Neural progenitor cell (in vitro differentiated cells): Measurements from ENCODE around the gene SMARCA1. TPM values are rescaled to one million over a fixed set of nuclear protein-coding genes. Genes with fewer than 3 reads are reported as not detected.
A peak's percentile ranks its signal among the peaks of the same experiment; 100 is the strongest.

ENCODE experiments used
- DNase-seq: peaks from one replicate; pipeline ENCODE4 v3.0.0-alpha.2; 2016; ENCODE audit warnings: low spot score
- H2AFZ ChIP-seq: fragments of 200-600 bp; sonication (generic); replicated peaks from 2 replicates; pipeline ENCODE4 v1.6.1; 2016; ENCODE audit warnings: antibody characterized with exemption
- H3F3A ChIP-seq: fragments of 200-600 bp; sonication (generic); 2 replicates; pipeline ENCODE4 v1.6.1; 2016; ENCODE audit warnings: antibody characterized with exemption, low read depth
- H3K27ac ChIP-seq: fragments of 200-600 bp; sonication (generic); 2 replicates; pipeline ENCODE4 v1.5.1; 2016; ENCODE audit warnings: mild to moderate bottlenecking
- H3K27me3 ChIP-seq: fragments of 200-600 bp; sonication (generic); 2 replicates; pipeline ENCODE4 v1.6.1; 2016; ENCODE audit warnings: mild to moderate bottlenecking, moderate library complexity
- H3K36me3 ChIP-seq: fragments of 200-600 bp; sonication (generic); 2 replicates; pipeline ENCODE4 v1.5.1; 2016
- H3K4me1 ChIP-seq: fragments of 200-600 bp; sonication (generic); 2 replicates; pipeline ENCODE4 v1.6.1; 2016; ENCODE audit warnings: mixed run types
- H3K4me2 ChIP-seq: fragments of 200-600 bp; sonication (generic); 2 replicates; pipeline ENCODE4 v1.6.1; 2016
- H3K4me3 ChIP-seq: fragments of 200-600 bp; sonication (generic); 2 replicates; pipeline ENCODE4 v1.5.1; 2016
- H3K79me2 ChIP-seq: fragments of 200-600 bp; sonication (generic); 2 replicates; pipeline ENCODE4 v1.6.1; 2016; ENCODE audit warnings: low read depth
- H3K9ac ChIP-seq: fragments of 200-600 bp; sonication (generic); 2 replicates; pipeline ENCODE4 v1.6.1; 2016
- H3K9me3 ChIP-seq: fragments of 200-600 bp; sonication (generic); 2 replicates; pipeline ENCODE4 v1.5.1; 2016; ENCODE audit warnings: low read depth
- H4K20me1 ChIP-seq: fragments of 200-600 bp; sonication (generic); 2 replicates; pipeline ENCODE4 v1.6.1; 2016; ENCODE audit warnings: low read depth
- H3K27ac Mint-ChIP-seq: 3 replicates; pipeline ENCODE4 v1.8.0; 2021; ENCODE audit warnings: mixed read lengths
- H3K27me3 Mint-ChIP-seq: 2 replicates; pipeline ENCODE4 v1.8.0; 2022; ENCODE audit warnings: low read depth, mild to moderate bottlenecking, inconsistent platforms, moderate library complexity, mixed read lengths; ENCODE audit not compliant: insufficient read depth
- H3K36me3 Mint-ChIP-seq: 3 replicates; pipeline ENCODE4 v1.8.0; 2021; ENCODE audit warnings: mixed read lengths
- H3K4me1 Mint-ChIP-seq: 3 replicates; pipeline ENCODE4 v1.8.0; 2021; ENCODE audit warnings: mixed read lengths
- H3K4me3 Mint-ChIP-seq: 3 replicates; pipeline ENCODE4 v1.8.0; 2021; ENCODE audit warnings: mild to moderate bottlenecking, moderate library complexity, mixed read lengths
- H3K9me3 Mint-ChIP-seq: 3 replicates; pipeline ENCODE4 v1.8.0; 2020; ENCODE audit warnings: mixed read lengths
- CTCF ChIP-seq: fragments of 200-600 bp; sonication (generic); IDR thresholded peaks from 2 replicates; pipeline ENCODE4 v1.5.1; 2017; ENCODE audit warnings: antibody characterized with exemption, mild to moderate bottlenecking
- EZH2 ChIP-seq: fragments of 200-600 bp; sonication (generic); IDR thresholded peaks from 2 replicates; pipeline ENCODE4 v1.6.1; 2017; ENCODE audit warnings: antibody characterized with exemption, mild to moderate bottlenecking, moderate library complexity
- EZH2phosphoT487 ChIP-seq: fragments of 200-600 bp; sonication (generic); IDR thresholded peaks from 2 replicates; pipeline ENCODE4 v1.6.1; 2017; ENCODE audit warnings: antibody characterized with exemption
- total RNA-seq: library from RNA; depleted of rRNA; stranded (reverse); fragments of >200 nt; gene quantifications from 2 replicates; pipeline ENCODE4 v1.2.3, GENCODE V29; 2015; ENCODE audit warnings: low replicate concordance

The SMARCA1 gene
- total RNA-seq, 1 donor from 2014 or later: 149 TPM

DNA sequence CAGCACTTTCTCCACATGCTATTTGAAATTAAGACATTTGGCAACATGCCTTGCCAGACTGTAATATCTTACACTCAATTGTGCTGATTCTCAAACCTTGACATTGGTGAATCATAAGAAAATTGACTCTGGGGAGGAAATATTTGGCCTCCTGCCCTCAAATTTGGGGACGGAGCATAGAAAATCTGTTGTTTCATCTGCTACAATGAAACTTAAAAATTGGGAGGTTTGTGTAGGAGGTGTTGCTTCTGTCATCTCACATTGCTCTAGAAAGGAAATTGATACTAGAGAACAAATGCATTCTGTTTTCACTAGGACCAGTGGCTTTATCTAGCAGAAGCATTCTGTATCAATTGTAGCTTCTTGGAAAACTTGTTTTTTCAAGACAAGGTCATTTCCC is 22.1 kb upstream of the SMARCA1 start:
- Histone ChIP-seq H2AFZ (no peak overlapping the region), H3K36me3 (peaks cover 8% of the 10 kb centered on the region), H3K9ac (no peak overlapping the region), H3F3A (no peaks in the 10 kb centered on the region), H3K9me3 (peaks cover 5% of the 10 kb centered on the region), H3K4me2 (no peak overlapping the region), H4K20me1 (no peaks in the 10 kb centered on the region), H3K4me1 (no peaks in the 10 kb centered on the region), H3K79me2 (peaks cover 23% of the 10 kb centered on the region), H3K4me3 (no peak overlapping the region), H3K27me3 (no peaks in the 10 kb centered on the region), H3K27ac (no peak overlapping the region)
- Mint-ChIP-seq H3K9me3 (no peaks in the 10 kb centered on the region), H3K36me3 (peaks cover 18% of the 10 kb centered on the region), H3K27ac (no peak overlapping the region), H3K4me1 (peaks cover 6% of the 10 kb centered on the region), H3K27me3 (peaks cover 2% of the 10 kb centered on the region), H3K4me3 (no peak overlapping the region)
- TF ChIP-seq CTCF (no peak), EZH2phosphoT487 (no peak), EZH2 (no peak)
- no peak for DNase-seq

DNA sequence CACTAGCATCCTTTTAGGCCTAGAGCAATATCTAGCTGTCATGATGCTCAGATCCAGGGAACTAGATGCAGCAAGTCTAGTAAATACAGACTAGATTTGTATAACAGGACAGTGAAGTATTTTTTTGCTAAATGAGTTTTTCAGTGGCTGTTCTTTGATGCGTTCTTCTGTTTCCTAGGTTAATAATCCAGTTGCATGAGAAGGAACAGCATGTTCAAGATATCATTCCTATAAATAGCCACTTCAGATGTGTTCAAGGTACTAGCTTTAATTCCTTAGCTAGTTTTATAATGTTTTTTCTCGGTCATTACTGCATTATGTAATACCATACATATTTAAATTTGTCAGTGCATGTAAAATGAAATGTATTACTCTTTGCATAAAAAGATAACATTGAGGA is 21.5 kb upstream of the SMARCA1 start:
- H3K36me3 Mint-ChIP-seq: peaks cover 16% of the 10 kb centered on the region
- Histone ChIP-seq H3K4me2 (no peak overlapping the region), H3K79me2 (peaks cover 23% of the 10 kb centered on the region), H3K36me3 (peaks cover 3% of the 10 kb centered on the region), H2AFZ (no peak overlapping the region), H3K27me3 (no peaks in the 10 kb centered on the region), H3K9ac (no peak overlapping the region), H3K27ac (no peak overlapping the region), H3K4me3 (no peak overlapping the region), H3F3A (no peaks in the 10 kb centered on the region), H4K20me1 (no peaks in the 10 kb centered on the region), H3K9me3 (peaks cover 5% of the 10 kb centered on the region), H3K4me1 (no peaks in the 10 kb centered on the region)
- DNase-seq: no peak
- peaks cover 6% of the 10 kb centered on the region for H3K4me1 Mint-ChIP-seq
- no peak overlapping the region for H3K4me3 Mint-ChIP-seq
- peaks cover 2% of the 10 kb centered on the region for H3K27me3 Mint-ChIP-seq
- no peak for TF ChIP-seq EZH2
- TF ChIP-seq CTCF: no peak
- TF ChIP-seq EZH2phosphoT487: no peak
- H3K9me3 Mint-ChIP-seq: no peaks in the 10 kb centered on the region
- H3K27ac Mint-ChIP-seq: no peak overlapping the region

DNA sequence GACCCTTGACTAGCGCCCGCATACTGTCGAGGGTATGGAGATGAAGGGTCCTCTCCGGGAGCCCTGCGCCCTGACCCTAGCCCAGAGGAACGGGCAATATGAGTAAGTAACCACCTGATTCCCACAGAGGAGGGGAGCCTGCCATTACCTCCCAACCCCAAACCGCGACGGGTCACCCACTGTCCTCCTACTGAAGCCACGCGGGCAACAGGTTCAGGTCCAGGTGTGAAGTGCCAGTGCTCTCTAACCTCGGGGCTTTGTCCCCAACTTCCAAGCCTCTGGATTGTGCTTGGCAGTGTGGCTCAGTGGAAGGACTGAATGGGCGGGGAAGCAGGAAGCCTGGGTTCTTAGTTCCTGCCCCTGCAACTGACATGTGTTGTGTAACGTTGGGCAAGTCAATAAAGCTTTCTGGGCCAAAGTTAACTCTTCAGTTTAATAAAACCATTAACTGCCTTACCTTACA is 17.5 kb upstream of the SMARCA1 start:
- peak overlapping the region; percentile 86 for H3K4me3 Mint-ChIP-seq
- Histone ChIP-seq H2AFZ (no peak overlapping the region), H3K9ac (no peak overlapping the region), H3K36me3 (no peaks in the 10 kb centered on the region), H3K4me1 (no peaks in the 10 kb centered on the region), H4K20me1 (no peaks in the 10 kb centered on the region), H3F3A (no peaks in the 10 kb centered on the region), H3K4me2 (peak overlapping the region; percentile 86), H3K27ac (no peak overlapping the region), H3K9me3 (no peaks in the 10 kb centered on the region), H3K79me2 (peaks cover 23% of the 10 kb centered on the region), H3K4me3 (peak overlapping the region; percentile 80), H3K27me3 (no peaks in the 10 kb centered on the region)
- no peak for DNase-seq
- peaks cover 2% of the 10 kb centered on the region for H3K27me3 Mint-ChIP-seq
- no peaks in the 10 kb centered on the region for H3K9me3 Mint-ChIP-seq
- H3K36me3 Mint-ChIP-seq: peaks cover 4% of the 10 kb centered on the region
- peaks cover 11% of the 10 kb centered on the region for H3K4me1 Mint-ChIP-seq
- H3K27ac Mint-ChIP-seq: no peak overlapping the region
- TF ChIP-seq EZH2phosphoT487: no peak
- no peak for TF ChIP-seq EZH2
- TF ChIP-seq CTCF: no peak
